ENCODE measurements around the gene OPCML.

- TF ChIP-seq CTCF (conservative IDR thresholded peaks at IDR 0.05) (no peak), EZH2 (IDR thresholded peaks at IDR 0.05; ENCODE audit: low read depth) (no peak)
Measured at GRCh38 chr11:133263332-133263731, 269.0 kb downstream of the OPCML start.

Data from PC-9 (cell line).